ENCODE data around the gene COL26A1. TPM values are rescaled to one million over a fixed set of nuclear protein-coding genes. Genes with fewer than 3 reads are reported as not detected.

COL26A1 gene
- total RNA-seq, 1 donor, result not detected

GRCh38 chr7:101527844-101528667, 165.4 kb downstream of the COL26A1 start:
- TF ChIP-seq CTCF (IDR thresholded peaks at IDR 0.05; ENCODE audit: insufficient read depth, low read length), result no peak
- DNase-seq (ENCODE audit: low read depth), result peak; percentile 22

GRCh38 chr7:101529560-101529959, 166.9 kb downstream of the COL26A1 start:
- TF ChIP-seq CTCF (IDR thresholded peaks at IDR 0.05; ENCODE audit: insufficient read depth, low read length), result no peak
- H3K4me3 ChIP-seq (ENCODE audit: low read depth, low read length), result no peak overlapping the region
- no peak for DNase-seq (ENCODE audit: low read depth)

More at GRCh38 chr7:101527844-101528667, 165.4 kb downstream of the COL26A1 start:
- no peak overlapping the region for H3K4me3 ChIP-seq (ENCODE audit: low read depth, low read length)

- H3K4me3 ChIP-seq (ENCODE audit: low read depth, low read length), result no peak overlapping the region
- no peak for TF ChIP-seq CTCF (IDR thresholded peaks at IDR 0.05; ENCODE audit: insufficient read depth, low read length)
- DNase-seq (ENCODE audit: low read depth), result no peak
Measured at GRCh38 chr7:101531726-101532357, 169.2 kb downstream of the COL26A1 start.

GRCh38 chr7:101532400-101533102, 169.9 kb downstream of the COL26A1 start:
- no peak overlapping the region for H3K4me3 ChIP-seq (ENCODE audit: low read depth, low read length)
- no peak for TF ChIP-seq CTCF (IDR thresholded peaks at IDR 0.05; ENCODE audit: insufficient read depth, low read length)
- DNase-seq (ENCODE audit: low read depth), result no peak

- no peak for TF ChIP-seq CTCF (IDR thresholded peaks at IDR 0.05; ENCODE audit: insufficient read depth, low read length)
- no peak for DNase-seq (ENCODE audit: low read depth)
- H3K4me3 ChIP-seq (ENCODE audit: low read depth, low read length), result no peak overlapping the region
Measured at GRCh38 chr7:101533103-101533465, 170.4 kb downstream of the COL26A1 start.

- no peak overlapping the region for H3K4me3 ChIP-seq (ENCODE audit: low read depth, low read length)
- TF ChIP-seq CTCF (IDR thresholded peaks at IDR 0.05; ENCODE audit: insufficient read depth, low read length), result no peak
- no peak for DNase-seq (ENCODE audit: low read depth)
Measured at GRCh38 chr7:101534015-101534803, 171.5 kb downstream of the COL26A1 start.
